ENCODE measurements around the gene BCL7A. TPM values are rescaled to one million over a fixed set of nuclear protein-coding genes. Genes with fewer than 3 reads are reported as not detected.

Gene BCL7A
- total and polyA plus RNA-seq, 2 experiments from 2014 or later, result 12.7 to 14.9 TPM

GRCh38 chr12:122004633-122005071 lies 17.0 kb upstream of the BCL7A start:
- ATAC-seq, result no peak

More at GRCh38 chr12:122004633-122005071, 17.0 kb upstream of the BCL7A start:
- no peaks in the 10 kb centered on the region for H3K27me3 Mint-ChIP-seq (ENCODE audit: insufficient read depth, low read depth, poor library complexity)
- no peaks in the 10 kb centered on the region for H3K79me2 ChIP-seq (replicated peaks; ENCODE audit: insufficient read depth)
- H3K4me3 Mint-ChIP-seq, result no peak overlapping the region
- no peak for TF ChIP-seq POLR2AphosphoS5 (IDR thresholded peaks at IDR 0.05; ENCODE audit: low read depth)
- no peak for TF ChIP-seq ZNF114 (CRISPR knock-in tag; IDR thresholded peaks at IDR 0.05)
- no peak for TF ChIP-seq CTCF (conservative IDR thresholded peaks at IDR 0.05; ENCODE audit: low read depth in 2 of 2)
- TF ChIP-seq REST (IDR thresholded peaks at IDR 0.05; ENCODE audit: unreplicated experiment), result no peak
- no peak for TF ChIP-seq ZNF331 (CRISPR knock-in tag; IDR thresholded peaks at IDR 0.05; ENCODE audit: low read depth)
- TF ChIP-seq STAT1 (IDR thresholded peaks at IDR 0.05; ENCODE audit: unreplicated experiment), result no peak
- TF ChIP-seq CREB1 (CRISPR knock-in tag; IDR thresholded peaks at IDR 0.05; ENCODE audit: low read depth), result no peak
- H3K9me3 Mint-ChIP-seq, result peaks cover 2% of the 10 kb centered on the region; the same call in 1 of the 3 replicates
- no peaks in the 10 kb centered on the region for H3F3A ChIP-seq (replicated peaks; ENCODE audit: low read depth)
- H3K27ac ChIP-seq (ENCODE audit: low read depth), result no peak overlapping the region
- no peaks in the 10 kb centered on the region for H3K36me3 Mint-ChIP-seq (ENCODE audit: low read depth)
- H3K36me3 ChIP-seq (ENCODE audit: insufficient read depth), result no peaks in the 10 kb centered on the region
- no peak for DNase-seq (ENCODE audit: low spot score)
- peaks cover 7% of the 10 kb centered on the region; the same call in 2 of the 3 replicates for H3K4me1 Mint-ChIP-seq
- no peak overlapping the region for H3K4me2 ChIP-seq
- H4K20me1 ChIP-seq (replicated peaks; ENCODE audit: insufficient read depth), result no peaks in the 10 kb centered on the region
- H2AFZ ChIP-seq, result no peak overlapping the region
- no peaks in the 10 kb centered on the region for H3K27me3 ChIP-seq (ENCODE audit: insufficient read depth)
- H3K4me3 ChIP-seq, result no peak overlapping the region
- no peaks in the 10 kb centered on the region for H3K9me2 ChIP-seq (ENCODE audit: insufficient read depth)
- no peak overlapping the region for H3K27ac Mint-ChIP-seq
- no peaks in the 10 kb centered on the region for H3K4me1 ChIP-seq (ENCODE audit: insufficient read depth)
